H1 (cell line): ENCODE results near the gene B9D1. TPM values are rescaled to one million over a fixed set of nuclear protein-coding genes. Genes with fewer than 3 reads are reported as not detected.

Source experiments
- FOSL1 ChIP-seq: IDR thresholded peaks from 2 replicates; pipeline ENCODE4 v1.6.1; 2011; ENCODE audit warnings: mild to moderate bottlenecking, low read depth, low read length, moderate library complexity; ENCODE audit not compliant: insufficient read depth
- polyA plus RNA-seq, 7 experiments: library from polyadenylated mRNA; depleted of rRNA in 3 of 7; stranded (reverse) in 5 of 7; unstranded in 2 of 7; fragments of >200 nt in 5 of 7; fragments of 200-250 nt in 2 of 7; gene quantifications; 1 replicate in 5 of 7; 2 replicates in 1 of 7; 4 replicates in 1 of 7; pipeline versions ENCODE4 v1.2.1 to v1.2.3, GENCODE V29; 2011 to 2013; ENCODE audit warnings: missing spikeins in 2 of 7, mixed read lengths in 2 of 7
- total RNA-seq: library from RNA; stranded (reverse); fragmentation: NEBNext Ultra II Directional; extraction: Animal tissue kit (Norgen Biotek cat#: 25700); gene quantifications from 2 replicates; pipeline ENCODE4 v1.2.1, GENCODE V29; 2021
- TF ChIP-seq, protein P1 (sequence below): fragments of 300-600 bp; sonication (generic); IDR thresholded peaks from 2 replicates; pipeline ENCODE4 v1.7.1; 2012; ENCODE audit warnings: low read length, moderate library complexity, mild to moderate bottlenecking, inconsistent platforms; ENCODE audit not compliant: insufficient replicate concordance

B9D1 gene
- total and polyA plus RNA-seq, 2 of the 8 experiments (the other 6 are each of a cell fraction or from before 2014, with no cell fraction given) = 24.6 to 65.7 TPM

DNA sequence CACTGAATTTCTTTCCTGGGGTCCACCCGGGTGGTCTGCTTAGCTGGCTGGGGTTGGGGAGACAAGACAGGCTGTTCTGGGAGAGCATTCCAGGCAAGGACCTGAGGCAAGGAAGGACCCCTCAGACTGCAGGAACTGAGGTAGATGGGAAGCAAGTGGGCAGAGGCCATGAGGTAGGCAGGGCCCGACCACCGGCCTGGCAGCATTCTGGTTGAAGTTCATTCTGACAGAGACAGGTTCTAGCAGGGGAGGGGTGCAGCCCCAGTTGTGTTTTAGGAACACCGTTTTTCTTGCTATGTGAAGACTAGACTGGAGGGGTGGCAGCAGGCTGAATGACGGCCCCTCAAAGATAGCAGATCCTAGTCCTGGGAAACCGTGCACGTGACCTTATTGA, 17.5 kb downstream of the B9D1 start (continued):
- TF ChIP-seq, protein P1, sequence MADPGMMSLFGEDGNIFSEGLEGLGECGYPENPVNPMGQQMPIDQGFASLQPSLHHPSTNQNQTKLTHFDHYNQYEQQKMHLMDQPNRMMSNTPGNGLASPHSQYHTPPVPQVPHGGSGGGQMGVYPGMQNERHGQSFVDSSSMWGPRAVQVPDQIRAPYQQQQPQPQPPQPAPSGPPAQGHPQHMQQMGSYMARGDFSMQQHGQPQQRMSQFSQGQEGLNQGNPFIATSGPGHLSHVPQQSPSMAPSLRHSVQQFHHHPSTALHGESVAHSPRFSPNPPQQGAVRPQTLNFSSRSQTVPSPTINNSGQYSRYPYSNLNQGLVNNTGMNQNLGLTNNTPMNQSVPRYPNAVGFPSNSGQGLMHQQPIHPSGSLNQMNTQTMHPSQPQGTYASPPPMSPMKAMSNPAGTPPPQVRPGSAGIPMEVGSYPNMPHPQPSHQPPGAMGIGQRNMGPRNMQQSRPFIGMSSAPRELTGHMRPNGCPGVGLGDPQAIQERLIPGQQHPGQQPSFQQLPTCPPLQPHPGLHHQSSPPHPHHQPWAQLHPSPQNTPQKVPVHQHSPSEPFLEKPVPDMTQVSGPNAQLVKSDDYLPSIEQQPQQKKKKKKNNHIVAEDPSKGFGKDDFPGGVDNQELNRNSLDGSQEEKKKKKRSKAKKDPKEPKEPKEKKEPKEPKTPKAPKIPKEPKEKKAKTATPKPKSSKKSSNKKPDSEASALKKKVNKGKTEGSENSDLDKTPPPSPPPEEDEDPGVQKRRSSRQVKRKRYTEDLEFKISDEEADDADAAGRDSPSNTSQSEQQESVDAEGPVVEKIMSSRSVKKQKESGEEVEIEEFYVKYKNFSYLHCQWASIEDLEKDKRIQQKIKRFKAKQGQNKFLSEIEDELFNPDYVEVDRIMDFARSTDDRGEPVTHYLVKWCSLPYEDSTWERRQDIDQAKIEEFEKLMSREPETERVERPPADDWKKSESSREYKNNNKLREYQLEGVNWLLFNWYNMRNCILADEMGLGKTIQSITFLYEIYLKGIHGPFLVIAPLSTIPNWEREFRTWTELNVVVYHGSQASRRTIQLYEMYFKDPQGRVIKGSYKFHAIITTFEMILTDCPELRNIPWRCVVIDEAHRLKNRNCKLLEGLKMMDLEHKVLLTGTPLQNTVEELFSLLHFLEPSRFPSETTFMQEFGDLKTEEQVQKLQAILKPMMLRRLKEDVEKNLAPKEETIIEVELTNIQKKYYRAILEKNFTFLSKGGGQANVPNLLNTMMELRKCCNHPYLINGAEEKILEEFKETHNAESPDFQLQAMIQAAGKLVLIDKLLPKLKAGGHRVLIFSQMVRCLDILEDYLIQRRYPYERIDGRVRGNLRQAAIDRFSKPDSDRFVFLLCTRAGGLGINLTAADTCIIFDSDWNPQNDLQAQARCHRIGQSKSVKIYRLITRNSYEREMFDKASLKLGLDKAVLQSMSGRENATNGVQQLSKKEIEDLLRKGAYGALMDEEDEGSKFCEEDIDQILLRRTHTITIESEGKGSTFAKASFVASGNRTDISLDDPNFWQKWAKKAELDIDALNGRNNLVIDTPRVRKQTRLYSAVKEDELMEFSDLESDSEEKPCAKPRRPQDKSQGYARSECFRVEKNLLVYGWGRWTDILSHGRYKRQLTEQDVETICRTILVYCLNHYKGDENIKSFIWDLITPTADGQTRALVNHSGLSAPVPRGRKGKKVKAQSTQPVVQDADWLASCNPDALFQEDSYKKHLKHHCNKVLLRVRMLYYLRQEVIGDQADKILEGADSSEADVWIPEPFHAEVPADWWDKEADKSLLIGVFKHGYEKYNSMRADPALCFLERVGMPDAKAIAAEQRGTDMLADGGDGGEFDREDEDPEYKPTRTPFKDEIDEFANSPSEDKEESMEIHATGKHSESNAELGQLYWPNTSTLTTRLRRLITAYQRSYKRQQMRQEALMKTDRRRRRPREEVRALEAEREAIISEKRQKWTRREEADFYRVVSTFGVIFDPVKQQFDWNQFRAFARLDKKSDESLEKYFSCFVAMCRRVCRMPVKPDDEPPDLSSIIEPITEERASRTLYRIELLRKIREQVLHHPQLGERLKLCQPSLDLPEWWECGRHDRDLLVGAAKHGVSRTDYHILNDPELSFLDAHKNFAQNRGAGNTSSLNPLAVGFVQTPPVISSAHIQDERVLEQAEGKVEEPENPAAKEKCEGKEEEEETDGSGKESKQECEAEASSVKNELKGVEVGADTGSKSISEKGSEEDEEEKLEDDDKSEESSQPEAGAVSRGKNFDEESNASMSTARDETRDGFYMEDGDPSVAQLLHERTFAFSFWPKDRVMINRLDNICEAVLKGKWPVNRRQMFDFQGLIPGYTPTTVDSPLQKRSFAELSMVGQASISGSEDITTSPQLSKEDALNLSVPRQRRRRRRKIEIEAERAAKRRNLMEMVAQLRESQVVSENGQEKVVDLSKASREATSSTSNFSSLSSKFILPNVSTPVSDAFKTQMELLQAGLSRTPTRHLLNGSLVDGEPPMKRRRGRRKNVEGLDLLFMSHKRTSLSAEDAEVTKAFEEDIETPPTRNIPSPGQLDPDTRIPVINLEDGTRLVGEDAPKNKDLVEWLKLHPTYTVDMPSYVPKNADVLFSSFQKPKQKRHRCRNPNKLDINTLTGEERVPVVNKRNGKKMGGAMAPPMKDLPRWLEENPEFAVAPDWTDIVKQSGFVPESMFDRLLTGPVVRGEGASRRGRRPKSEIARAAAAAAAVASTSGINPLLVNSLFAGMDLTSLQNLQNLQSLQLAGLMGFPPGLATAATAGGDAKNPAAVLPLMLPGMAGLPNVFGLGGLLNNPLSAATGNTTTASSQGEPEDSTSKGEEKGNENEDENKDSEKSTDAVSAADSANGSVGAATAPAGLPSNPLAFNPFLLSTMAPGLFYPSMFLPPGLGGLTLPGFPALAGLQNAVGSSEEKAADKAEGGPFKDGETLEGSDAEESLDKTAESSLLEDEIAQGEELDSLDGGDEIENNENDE = no peak
- no peak for TF ChIP-seq FOSL1
- TF ChIP-seq, all 59 proteins: peak for 0
